Measurements from ENCODE around the gene ZSWIM7. TPM values are rescaled to one million over a fixed set of nuclear protein-coding genes. Genes with fewer than 3 reads are reported as not detected.

ZSWIM7 gene
- total RNA-seq, 1 experiment from 2014 or later: 37.8 TPM

- no peaks in the 10 kb centered on the region for H3K27me3 ChIP-seq (ENCODE audit: insufficient read depth, low read length)
- no peak overlapping the region for H2BK120ac ChIP-seq (ENCODE audit: low read depth, low read length, poor library complexity, severe bottlenecking)
- Mint-ChIP-seq H3K4me1 (peaks cover 17 to 23% of the 10 kb centered on the region in 2 experiments), H3K36me3 (ENCODE audit: insufficient read depth in 1 of 3, low read depth in 3 of 3) (peaks cover 0 to 5% (median 0%) of the 10 kb centered on the region in 3 experiments; a peak in 2 of 7 replicates), H3K9me3 (no peaks in the 10 kb centered on the region), H3K4me3 (no peak overlapping the region), H3K27ac (no peak overlapping the region), H3K27me3 (ENCODE audit: low read depth) (no peaks in the 10 kb centered on the region; the same call in none of the 2 replicates)
- no peak for DNase-seq
- no peak overlapping the region for H4K91ac ChIP-seq (ENCODE audit: insufficient read length, low read depth, low read length)
- no peaks in the 10 kb centered on the region for H3K79me2 ChIP-seq (ENCODE audit: insufficient read depth, low read length)
- H4K5ac ChIP-seq (ENCODE audit: insufficient read length, low read depth, low read length): no peak overlapping the region
- no peak overlapping the region for H2BK20ac ChIP-seq (ENCODE audit: low read depth, low read length, poor library complexity, severe bottlenecking)
- no peak overlapping the region for H3K27ac ChIP-seq (ENCODE audit: insufficient read length, low read depth, low read length)
- no peaks in the 10 kb centered on the region for H3K23me2 ChIP-seq (ENCODE audit: insufficient read length, low read depth, low read length, poor library complexity, severe bottlenecking)
- H3K9ac ChIP-seq (ENCODE audit: extremely low read depth, insufficient read length, low read length): no peak overlapping the region
- TF ChIP-seq, protein P1, sequence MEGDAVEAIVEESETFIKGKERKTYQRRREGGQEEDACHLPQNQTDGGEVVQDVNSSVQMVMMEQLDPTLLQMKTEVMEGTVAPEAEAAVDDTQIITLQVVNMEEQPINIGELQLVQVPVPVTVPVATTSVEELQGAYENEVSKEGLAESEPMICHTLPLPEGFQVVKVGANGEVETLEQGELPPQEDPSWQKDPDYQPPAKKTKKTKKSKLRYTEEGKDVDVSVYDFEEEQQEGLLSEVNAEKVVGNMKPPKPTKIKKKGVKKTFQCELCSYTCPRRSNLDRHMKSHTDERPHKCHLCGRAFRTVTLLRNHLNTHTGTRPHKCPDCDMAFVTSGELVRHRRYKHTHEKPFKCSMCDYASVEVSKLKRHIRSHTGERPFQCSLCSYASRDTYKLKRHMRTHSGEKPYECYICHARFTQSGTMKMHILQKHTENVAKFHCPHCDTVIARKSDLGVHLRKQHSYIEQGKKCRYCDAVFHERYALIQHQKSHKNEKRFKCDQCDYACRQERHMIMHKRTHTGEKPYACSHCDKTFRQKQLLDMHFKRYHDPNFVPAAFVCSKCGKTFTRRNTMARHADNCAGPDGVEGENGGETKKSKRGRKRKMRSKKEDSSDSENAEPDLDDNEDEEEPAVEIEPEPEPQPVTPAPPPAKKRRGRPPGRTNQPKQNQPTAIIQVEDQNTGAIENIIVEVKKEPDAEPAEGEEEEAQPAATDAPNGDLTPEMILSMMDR (conservative IDR thresholded peaks at IDR 0.05): no peak
- no peak overlapping the region for H3K23ac ChIP-seq (ENCODE audit: insufficient read length, low read depth, low read length)
- H2BK5ac ChIP-seq (ENCODE audit: insufficient read length, low read length): no peak overlapping the region
- no peaks in the 10 kb centered on the region for H3K9me3 ChIP-seq (ENCODE audit: control insufficient read depth, low read depth, low read length)
- H3K14ac ChIP-seq (ENCODE audit: insufficient read depth, low read length): no peak overlapping the region
- no peaks in the 10 kb centered on the region for H4K20me1 ChIP-seq (ENCODE audit: control insufficient read depth, insufficient read depth, insufficient read length)
- no peak overlapping the region for H2BK15ac ChIP-seq (ENCODE audit: low read depth, low read length)
- H3K18ac ChIP-seq (ENCODE audit: insufficient read length, low read depth, low read length): no peak overlapping the region
- H3K4me1 ChIP-seq (ENCODE audit: insufficient read depth, low read length): peaks cover 6% of the 10 kb centered on the region; the same call in 1 of the 2 replicates
- H3K4ac ChIP-seq (ENCODE audit: low read depth, low read length): no peak overlapping the region
- no peak overlapping the region for H3T11ph ChIP-seq (ENCODE audit: low read length)
- no peak overlapping the region for H3K4me2 ChIP-seq (ENCODE audit: insufficient read depth, insufficient read length, low read length)
- no peak overlapping the region for H2AFZ ChIP-seq (ENCODE audit: low read length)
- H4K8ac ChIP-seq (replicated peaks; ENCODE audit: insufficient read length, low read depth, low read length): no peak overlapping the region
- no peak overlapping the region for H2AK5ac ChIP-seq (ENCODE audit: insufficient read length, low read length)
- no peak overlapping the region for H2BK12ac ChIP-seq (ENCODE audit: insufficient read length, low read depth, low read length)
- H3K79me1 ChIP-seq (ENCODE audit: insufficient read depth, low read depth, low read length, poor library complexity, severe bottlenecking): no peaks in the 10 kb centered on the region
- H3K56ac ChIP-seq (ENCODE audit: insufficient read length, low read depth, low read length): no peak overlapping the region
- no CpG with 5 or more reads among the region's 5 CpGs for WGBS (ENCODE audit: extremely low coverage, insufficient read length, low lambda C conversion rate)
Observed at GRCh38 chr17:15954222-15954621, 45.3 kb downstream of the ZSWIM7 start.
